ENCODE results near the gene SMTN. TPM values are rescaled to one million over a fixed set of nuclear protein-coding genes. Genes with fewer than 3 reads are reported as not detected.

SMTN gene
- total RNA-seq, 1 donor from 2014 or later = 55.0 TPM

GRCh38 chr22:31044262-31044861 is 36.8 kb upstream of the SMTN start:
- Mint-ChIP-seq H3K4me3 (no peak overlapping the region), H3K36me3 (ENCODE audit: low read depth) (peaks cover 5% of the 10 kb centered on the region), H3K27me3 (ENCODE audit: low read depth) (no peaks in the 10 kb centered on the region), H3K4me1 (peaks cover 37% of the 10 kb centered on the region), H3K27ac (ENCODE audit: unreplicated experiment) (no peak overlapping the region), H3K9me3 (peaks cover 5% of the 10 kb centered on the region)
- no peak for TF ChIP-seq CTCF (conservative IDR thresholded peaks at IDR 0.05)
- no peak for DNase-seq (ENCODE audit: low read depth, low spot score)

- Mint-ChIP-seq H3K27me3 (ENCODE audit: low read depth) (no peaks in the 10 kb centered on the region), H3K27ac (ENCODE audit: unreplicated experiment) (peak overlapping the region; percentile 94), H3K4me1 (peaks cover 33% of the 10 kb centered on the region), H3K9me3 (peaks cover 5% of the 10 kb centered on the region), H3K36me3 (ENCODE audit: low read depth) (peaks cover 5% of the 10 kb centered on the region), H3K4me3 (no peak overlapping the region)
- TF ChIP-seq CTCF (conservative IDR thresholded peaks at IDR 0.05) = no peak
- no peak for DNase-seq (ENCODE audit: low read depth, low spot score)
These were observed 35.1 kb upstream of the SMTN start for GRCh38 chr22:31045900-31046538.

GRCh38 chr22:31046539-31047226 is 34.4 kb upstream of the SMTN start:
- Mint-ChIP-seq H3K27ac (ENCODE audit: unreplicated experiment) (peak overlapping the region; percentile 94), H3K9me3 (peaks cover 5% of the 10 kb centered on the region), H3K36me3 (ENCODE audit: low read depth) (peaks cover 5% of the 10 kb centered on the region), H3K4me3 (no peak overlapping the region), H3K4me1 (peaks cover 33% of the 10 kb centered on the region), H3K27me3 (ENCODE audit: low read depth) (no peaks in the 10 kb centered on the region)
- no peak for TF ChIP-seq CTCF (conservative IDR thresholded peaks at IDR 0.05)
- DNase-seq (ENCODE audit: low read depth, low spot score) = peak; percentile 25

GRCh38 chr22:31048570-31048969 is 32.5 kb upstream of the SMTN start:
- no peak for DNase-seq (ENCODE audit: low read depth, low spot score)
- Mint-ChIP-seq H3K4me3 (no peak overlapping the region), H3K36me3 (ENCODE audit: low read depth) (peaks cover 5% of the 10 kb centered on the region), H3K27me3 (ENCODE audit: low read depth) (no peaks in the 10 kb centered on the region), H3K4me1 (peaks cover 33% of the 10 kb centered on the region), H3K27ac (ENCODE audit: unreplicated experiment) (no peak overlapping the region), H3K9me3 (peaks cover 5% of the 10 kb centered on the region)
- TF ChIP-seq CTCF (conservative IDR thresholded peaks at IDR 0.05) = no peak

- Mint-ChIP-seq H3K27me3 (ENCODE audit: low read depth) (no peaks in the 10 kb centered on the region), H3K4me3 (no peak overlapping the region), H3K27ac (ENCODE audit: unreplicated experiment) (no peak overlapping the region), H3K4me1 (peaks cover 31% of the 10 kb centered on the region), H3K9me3 (peaks cover 5% of the 10 kb centered on the region), H3K36me3 (ENCODE audit: low read depth) (peaks cover 5% of the 10 kb centered on the region)
- no peak for DNase-seq (ENCODE audit: low read depth, low spot score)
- no peak for TF ChIP-seq CTCF (conservative IDR thresholded peaks at IDR 0.05)
These were observed 31.2 kb upstream of the SMTN start for GRCh38 chr22:31049815-31050420.

All from neural crest cell (in vitro differentiated cells).